Endothelial cell of hepatic sinusoid (primary cell): Measurements from ENCODE around the gene DOP1B.
"Not testable (repeated sequence)": the region's sequence is repeated elsewhere in the genome, so short reads cannot be mapped to it uniquely, and the experiment has no call there.

Source experiments
- in situ Hi-C: cut with HindIII; loops from 2 replicates; pipeline ENCODE4 v1.10.0; 2017; ENCODE audit warnings: low sequenced_read_pairs

DOP1B gene

GRCh38 chr21:36135391-36136102 is 21.1 kb upstream of the DOP1B start:
- in situ Hi-C loops, result loop anchor here (10.0 kb wide), 1 partner anchor 229 kb away; no protein-coding TSS in a partner anchor

- in situ Hi-C loops, result loop anchor here (10.0 kb wide), 1 partner anchor 225 kb away; no protein-coding TSS in a partner anchor
Observed at GRCh38 chr21:36139791-36140190, 16.8 kb upstream of the DOP1B start.

GRCh38 chr21:36141513-36141925 is 15.1 kb upstream of the DOP1B start:
- in situ Hi-C loops, result no loop called here

- in situ Hi-C loops, result not testable (repeated sequence)
Observed at GRCh38 chr21:36144233-36144632, 12.4 kb upstream of the DOP1B start.

GRCh38 chr21:36145259-36145658 is 11.4 kb upstream of the DOP1B start:
- in situ Hi-C loops, result no loop called here

GRCh38 chr21:36147911-36148310 is 8.7 kb upstream of the DOP1B start:
- in situ Hi-C loops, result no loop called here

GRCh38 chr21:36148886-36149285 is 7.7 kb upstream of the DOP1B start:
- in situ Hi-C loops, result no loop called here

GRCh38 chr21:36149788-36150711 is 6.6 kb upstream of the DOP1B start:
- in situ Hi-C loops, result no loop called here

- in situ Hi-C loops, result no loop called here
Observed at GRCh38 chr21:36155603-36156338, 853 bp upstream of the DOP1B start.

- in situ Hi-C loops, result no loop called here
Observed at GRCh38 chr21:36156339-36156814, 247 bp upstream of the DOP1B start.

- in situ Hi-C loops, result no loop called here
Observed at GRCh38 chr21:36159356-36159921, 2.8 kb downstream of the DOP1B start.

- in situ Hi-C loops, result no loop called here
Observed at GRCh38 chr21:36160850-36161178, 4.2 kb downstream of the DOP1B start.

GRCh38 chr21:36162631-36163030 is 6.0 kb downstream of the DOP1B start:
- in situ Hi-C loops, result no loop called here

GRCh38 chr21:36163750-36164741 is 7.4 kb downstream of the DOP1B start:
- in situ Hi-C loops, result no loop called here

GRCh38 chr21:36165356-36165755 is 8.7 kb downstream of the DOP1B start:
- in situ Hi-C loops, result no loop called here

- in situ Hi-C loops, result no loop called here
Observed at GRCh38 chr21:36166705-36167104, 10.1 kb downstream of the DOP1B start.

GRCh38 chr21:36167541-36167940 is 10.9 kb downstream of the DOP1B start:
- in situ Hi-C loops, result no loop called here

GRCh38 chr21:36169470-36170128 is 13.0 kb downstream of the DOP1B start:
- in situ Hi-C loops, result no loop called here

- in situ Hi-C loops, result no loop called here
Observed at GRCh38 chr21:36170823-36171222, 14.2 kb downstream of the DOP1B start.
